ENCODE results near the gene ALKBH2.
"Not testable (repeated sequence)": the region's sequence is repeated elsewhere in the genome, so short reads cannot be mapped to it uniquely, and the experiment has no call there.

ALKBH2 gene

DNA sequence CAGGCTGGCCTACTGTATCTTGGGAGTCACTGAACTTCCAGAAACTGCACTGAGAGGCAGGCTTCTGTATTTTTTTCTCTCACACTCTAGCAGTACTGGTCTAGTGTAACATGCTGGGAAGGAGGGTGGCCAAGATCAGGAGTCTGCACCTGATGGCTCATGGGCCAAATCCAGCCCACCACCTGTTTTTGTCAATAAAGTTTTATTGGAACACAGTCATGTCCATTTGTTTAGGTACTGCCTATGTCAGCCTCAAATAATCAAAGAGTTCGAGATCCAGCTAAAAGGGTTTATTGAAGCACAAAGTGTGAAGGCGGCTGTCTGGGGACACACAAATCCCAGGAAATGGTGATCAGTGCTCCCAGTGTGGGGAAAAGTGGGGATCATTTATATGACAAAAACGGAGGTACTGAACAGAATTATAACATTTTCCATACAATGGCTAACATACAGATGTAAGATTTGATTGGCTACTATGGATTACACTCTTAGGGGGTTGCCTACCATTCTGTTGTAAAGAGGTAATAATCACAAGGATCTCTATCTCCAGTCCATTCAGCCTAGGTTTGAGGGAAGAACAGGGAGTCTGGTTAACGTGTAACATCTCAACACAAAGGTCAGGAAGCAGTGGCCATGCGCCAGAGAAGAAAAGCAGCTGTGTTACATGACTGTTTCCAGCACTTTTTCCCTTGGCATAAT is 28.0 kb downstream of the ALKBH2 start:
- DNase-seq: no peak

DNA sequence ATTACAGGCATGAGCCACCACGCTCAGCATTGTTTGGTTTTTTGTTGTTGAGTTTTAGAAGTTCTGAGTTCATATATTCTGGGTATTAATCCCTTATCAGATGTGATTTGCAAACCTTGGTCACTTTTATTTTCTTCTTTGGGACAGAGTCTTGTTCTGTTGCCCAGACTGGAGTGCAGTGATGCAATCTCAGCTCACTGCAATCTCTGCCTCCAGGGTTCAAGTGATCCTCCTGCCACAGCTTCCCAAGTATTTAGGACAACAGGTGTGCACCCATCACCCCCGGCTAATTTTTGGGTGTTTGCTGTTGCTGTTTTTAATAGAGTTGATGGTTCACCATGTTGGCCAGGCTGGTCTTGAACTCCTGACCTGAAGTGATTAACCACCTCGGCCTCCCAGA is 29.1 kb downstream of the ALKBH2 start:
- no peak for DNase-seq

DNA sequence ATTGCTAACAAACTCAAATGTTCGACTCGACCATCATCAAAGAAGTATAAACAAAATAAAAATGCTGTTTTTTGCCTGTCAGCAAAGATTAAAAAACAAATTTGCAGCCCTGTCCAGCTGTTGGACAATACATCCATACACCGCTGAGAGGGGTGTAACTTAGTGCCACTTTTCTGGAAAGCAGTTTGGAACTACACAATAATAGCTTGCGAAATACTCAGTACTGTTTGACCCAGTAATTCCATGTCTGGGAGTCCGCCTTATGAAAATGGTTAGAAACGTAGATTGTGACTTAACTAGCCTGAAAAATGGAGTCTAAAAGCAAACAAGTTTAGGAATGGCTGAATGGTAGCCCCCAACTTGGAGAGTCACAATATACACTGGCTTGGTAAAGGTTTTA is 34.5 kb downstream of the ALKBH2 start:
- no peak for DNase-seq

DNA sequence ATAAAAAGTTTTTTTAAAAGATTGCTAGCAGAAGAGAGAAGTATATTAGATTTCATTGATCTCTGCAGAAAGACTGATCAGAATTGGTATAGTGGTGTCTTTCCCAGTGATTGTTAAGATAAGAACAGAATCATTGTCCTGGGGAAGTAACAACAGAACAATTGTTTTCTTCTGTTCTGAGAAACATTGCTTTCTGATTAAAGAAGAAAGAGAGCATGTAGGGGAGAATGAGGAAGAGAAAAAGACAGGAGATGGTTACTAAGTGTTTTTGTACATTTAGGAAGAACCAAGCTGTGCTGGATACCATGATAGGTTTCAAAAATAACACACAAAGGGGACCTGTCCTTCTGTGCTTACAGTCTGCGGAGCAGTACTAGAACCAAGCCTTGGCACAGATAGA is 35.9 kb downstream of the ALKBH2 start:
- DNase-seq: no peak

DNA sequence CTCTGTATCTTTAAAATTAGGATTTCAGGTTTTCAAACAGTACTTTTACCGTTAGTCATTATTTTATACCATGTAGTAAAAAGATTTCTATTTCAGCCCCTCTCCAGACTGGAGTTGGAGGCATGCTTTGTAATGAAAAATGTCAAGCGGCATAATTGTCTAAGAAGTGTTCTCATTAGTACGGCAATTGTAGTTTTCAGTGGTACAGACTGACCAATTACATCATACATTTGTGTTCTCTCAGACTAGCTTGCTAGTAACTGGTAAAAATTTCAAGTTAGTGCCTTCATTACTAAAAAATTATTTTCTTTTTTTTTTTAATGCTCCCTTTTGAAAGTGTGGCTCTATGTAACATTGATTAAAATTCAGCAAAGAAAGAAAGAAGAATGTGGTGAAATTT is 36.4 kb downstream of the ALKBH2 start:
- DNase-seq: no peak

DNA sequence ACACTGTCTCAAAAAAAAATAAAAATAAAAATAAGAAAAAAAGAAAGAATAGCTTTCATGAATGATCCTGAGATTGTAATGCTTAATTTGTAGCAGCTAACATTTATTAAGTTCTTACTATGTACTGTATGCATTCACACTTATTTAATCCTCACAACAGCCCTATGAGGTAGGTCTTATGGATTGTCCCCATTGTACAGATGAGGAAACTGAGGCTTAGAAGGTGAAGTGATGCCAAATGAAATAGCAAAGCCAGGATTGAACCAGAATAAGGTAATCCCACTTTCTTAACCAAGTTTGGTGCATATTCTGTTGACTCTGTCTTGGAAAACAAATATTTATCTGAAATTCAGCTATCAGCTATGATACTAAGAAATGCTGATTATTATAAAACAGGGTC is 38.8 kb downstream of the ALKBH2 start:
- no peak for DNase-seq

DNA sequence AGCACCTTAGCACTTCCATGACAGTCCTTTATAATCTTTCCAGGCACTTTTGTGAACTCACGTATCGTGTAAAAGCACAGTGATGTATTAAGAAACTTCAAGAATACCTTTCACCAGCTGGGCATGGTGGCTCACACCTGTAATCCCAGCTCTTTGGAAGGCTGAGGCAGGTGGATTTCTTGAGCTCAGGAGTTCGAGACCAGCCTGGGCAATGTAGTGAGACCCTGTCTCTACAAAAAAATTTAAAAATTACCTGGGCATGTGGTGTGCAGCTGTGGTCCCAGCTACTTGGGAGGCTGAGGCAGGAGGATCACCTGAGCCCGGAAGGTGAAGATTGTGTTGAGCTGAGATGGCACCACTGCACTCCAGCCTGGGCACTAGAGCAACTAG is 39.2 kb downstream of the ALKBH2 start:
- DNase-seq: not testable (repeated sequence)

DNA sequence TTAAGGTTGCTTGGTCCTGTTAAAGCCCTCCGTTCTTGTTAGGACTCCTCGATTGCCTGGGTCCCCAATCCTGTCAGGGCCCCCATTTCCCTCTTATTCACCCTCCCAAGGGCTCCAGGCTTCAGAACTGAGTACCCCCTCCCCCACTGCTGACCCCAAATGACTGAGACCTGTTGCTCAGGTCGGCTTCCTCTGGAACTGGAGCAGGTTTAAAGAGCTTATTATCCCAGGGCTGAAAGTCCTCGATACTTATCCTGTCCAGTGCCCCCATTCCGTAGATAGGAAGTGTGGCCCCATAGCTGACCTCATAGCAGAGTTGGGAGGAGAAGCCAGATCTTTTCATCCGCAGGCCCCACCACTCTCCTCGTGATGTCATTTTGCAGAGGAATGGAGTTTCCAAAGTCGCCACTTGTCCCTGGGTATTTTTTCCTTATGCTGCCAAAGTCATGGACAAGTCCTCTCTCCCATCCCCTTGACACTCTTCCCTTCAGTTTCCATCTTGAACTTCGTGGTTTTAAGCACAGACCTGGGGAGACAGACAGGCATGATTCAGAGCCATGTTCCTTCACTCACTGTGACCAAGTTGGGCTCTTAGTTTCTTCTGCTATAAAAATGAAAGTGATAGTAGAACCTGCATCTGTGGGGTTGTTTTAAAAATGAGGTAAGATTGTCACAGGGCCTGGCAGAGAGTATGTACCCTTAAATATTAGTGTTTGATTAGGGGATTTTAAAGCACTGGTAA is 39.7 kb downstream of the ALKBH2 start:
- DNase-seq: no peak

DNA sequence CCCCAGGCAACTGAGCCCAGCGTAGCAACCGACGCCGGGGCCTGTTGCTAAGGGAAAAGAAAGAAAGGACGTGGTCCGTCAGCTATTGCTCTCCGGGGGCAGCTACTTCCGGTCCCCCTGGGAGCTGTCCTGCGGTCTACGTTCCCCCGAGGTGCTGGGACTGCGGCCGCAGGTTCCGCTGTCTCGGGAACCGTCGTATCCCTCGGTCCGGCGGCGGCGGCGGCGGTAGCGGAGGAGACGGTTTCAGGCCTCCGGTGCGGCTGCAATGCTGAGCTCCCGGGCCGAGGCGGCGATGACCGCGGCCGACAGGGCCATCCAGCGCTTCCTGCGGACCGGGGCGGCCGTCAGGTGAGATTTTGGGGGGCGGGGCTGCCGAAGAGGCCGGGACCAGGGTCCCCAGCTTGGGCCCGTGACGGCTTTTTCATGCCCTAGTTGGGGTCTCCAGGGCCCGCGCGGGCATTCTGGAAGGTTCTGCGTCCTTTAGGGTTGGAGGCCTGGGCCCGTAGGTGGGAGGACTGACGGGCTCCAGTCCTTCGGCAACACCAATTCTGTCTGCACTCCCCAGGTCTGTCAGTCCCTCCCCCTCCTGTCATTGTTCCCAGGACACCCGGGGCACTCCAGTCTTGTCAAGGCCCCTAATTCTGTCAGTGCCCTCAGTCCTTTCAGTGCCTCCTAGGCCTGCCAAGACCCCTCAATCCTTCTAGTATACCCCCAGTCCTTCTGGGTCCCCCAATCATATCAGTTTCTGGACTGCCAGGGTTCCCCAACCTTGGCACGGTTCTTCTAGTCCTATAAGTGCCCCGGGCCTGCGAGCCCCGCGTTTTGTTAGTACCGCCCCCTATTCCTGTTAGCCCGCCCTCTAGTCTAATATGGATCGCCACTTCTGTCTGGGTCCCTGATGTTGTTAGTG is 40.6 kb downstream of the ALKBH2 start, which contains the start of gene USP30:
Gene USP30, plus strand, starts transcription at position 163 of the 910 bp plus-strand sequence. Its CDS starts 103 bp downstream, at position 266.
- peak; percentile 81 for DNase-seq

DNA sequence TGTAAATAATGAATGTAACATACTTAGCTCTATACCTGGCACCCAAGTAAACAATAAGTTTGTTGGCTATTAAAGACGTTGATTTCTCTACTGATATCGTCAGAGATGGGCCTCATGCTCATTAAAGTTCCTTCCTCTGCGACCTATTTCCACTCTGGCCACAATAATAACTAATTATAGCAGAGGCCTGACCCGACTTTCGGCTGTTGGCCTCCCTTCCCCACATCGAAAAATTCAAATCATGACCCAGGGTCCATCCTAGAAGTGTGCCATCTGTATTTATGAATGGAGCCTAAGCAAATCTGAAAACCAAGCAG is 41.2 kb downstream of the ALKBH2 start:
- no peak for DNase-seq

DNA sequence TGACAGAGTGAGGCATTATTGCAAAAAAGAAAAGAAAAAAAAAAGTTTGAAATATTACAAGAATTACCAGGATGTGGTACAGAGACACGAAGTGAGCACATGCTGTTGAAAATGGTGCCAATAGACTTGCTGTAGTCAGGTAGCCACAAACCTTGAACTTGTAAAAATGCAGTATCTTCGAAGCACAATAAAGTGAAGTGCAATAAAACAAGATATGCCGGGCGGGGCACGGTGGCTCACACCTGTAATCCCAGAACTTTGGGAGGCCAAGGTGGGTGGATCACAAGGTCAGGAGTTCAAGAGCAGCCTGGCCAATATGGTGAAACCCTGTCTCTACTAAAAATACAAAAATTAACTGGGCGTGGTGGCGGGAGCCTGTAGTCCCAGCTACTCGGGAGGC is 43.5 kb downstream of the ALKBH2 start:
- DNase-seq: not testable (repeated sequence)

DNA sequence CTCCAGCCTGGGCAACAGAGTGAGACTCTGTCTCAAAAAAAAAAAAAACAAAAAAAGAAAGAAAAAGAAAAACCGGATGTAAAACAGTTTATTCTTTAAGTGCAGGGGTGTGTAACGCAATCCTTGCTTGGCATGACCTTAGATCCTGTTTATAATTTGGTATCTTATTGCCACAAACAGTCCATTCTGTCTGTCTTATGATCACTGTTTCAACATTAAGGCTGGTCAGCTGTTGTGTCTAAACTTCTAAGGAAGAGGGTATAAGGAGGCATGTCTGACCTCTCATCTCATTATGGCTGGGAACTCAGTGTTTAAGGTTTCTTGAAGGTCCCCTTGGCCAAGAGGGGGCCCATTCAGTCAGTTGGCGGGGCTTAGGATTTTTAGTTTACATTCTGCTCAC is 44.6 kb downstream of the ALKBH2 start:
- DNase-seq: not testable (repeated sequence)

DNA sequence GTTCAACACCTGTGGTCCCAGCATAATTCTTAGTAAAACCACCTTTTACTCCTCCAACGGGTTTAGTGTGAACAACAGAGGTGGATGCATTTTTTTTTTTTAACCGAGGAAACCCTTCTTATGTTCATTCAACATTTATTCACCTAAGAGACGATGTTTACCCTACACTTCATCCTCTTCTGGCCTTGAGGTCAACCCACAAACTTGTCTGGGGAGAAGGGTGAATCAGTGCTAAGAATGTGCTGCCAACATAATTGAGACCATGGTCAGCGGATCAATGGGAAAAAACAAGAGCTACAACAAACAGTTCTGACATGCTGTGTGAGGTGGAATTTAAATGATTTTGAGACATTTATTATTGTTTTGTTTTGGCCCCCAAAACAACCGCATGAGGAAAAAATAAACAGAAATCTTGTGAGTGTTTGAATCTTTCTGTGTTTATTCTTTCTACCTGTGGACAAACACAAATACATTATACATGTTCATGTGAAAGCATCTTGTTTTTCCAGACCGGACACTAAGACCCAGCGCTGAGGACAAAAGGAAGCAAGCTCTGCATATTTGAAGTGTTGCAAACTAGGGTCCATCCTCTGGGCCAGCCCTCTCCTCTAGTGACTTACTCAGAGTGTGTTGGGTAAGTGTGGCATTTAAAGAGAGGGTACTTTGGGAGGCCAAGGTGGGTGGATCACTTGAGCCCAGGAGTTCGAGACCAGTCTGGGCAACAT is 46.0 kb downstream of the ALKBH2 start:
- DNase-seq: no peak

DNA sequence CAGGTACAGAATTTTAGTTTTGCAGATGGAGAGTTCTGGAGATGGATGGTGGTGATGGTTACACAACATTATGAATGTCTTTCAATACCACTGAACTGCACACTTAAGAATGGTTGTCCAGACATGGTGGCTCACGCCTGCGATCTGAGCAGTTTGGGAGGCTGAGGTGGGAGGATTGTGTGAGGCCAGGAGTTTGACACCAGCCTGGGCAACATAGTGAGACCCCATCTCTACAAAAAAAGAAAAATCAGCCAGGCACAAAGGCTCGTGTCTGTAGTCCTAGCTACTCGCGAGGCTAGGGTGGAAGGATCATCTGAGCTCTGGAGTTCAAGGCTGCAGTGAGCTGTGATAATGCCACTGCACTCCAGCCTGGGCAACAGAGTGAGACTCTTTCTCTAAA is 49.0 kb downstream of the ALKBH2 start:
- DNase-seq: no peak

Data from NCI-H510A treated with DMSO at 0.1 percent for 48 hours (cell line).